ENCODE results near the gene HSPA13.

The HSPA13 gene

DNA sequence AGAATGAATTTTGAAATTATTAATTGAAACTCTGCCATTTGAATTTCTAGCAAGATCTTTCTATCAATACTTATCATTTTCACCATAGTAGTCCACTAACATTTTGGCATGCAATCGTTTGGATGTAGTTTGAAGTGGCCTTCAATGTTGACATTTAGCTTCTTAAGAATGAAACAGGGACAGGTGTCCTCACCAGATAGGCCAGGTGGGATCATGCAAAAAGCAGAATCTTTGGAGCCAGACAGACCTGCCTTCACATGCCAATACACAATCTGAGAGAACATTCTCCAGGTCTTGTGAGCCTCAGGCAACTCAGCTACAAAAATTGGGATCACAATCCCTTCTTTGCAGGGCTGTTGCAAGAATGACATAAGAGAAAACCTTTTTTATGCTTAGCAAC lies 18.3 kb upstream of the HSPA13 start:
- TF ChIP-seq, protein P1, sequence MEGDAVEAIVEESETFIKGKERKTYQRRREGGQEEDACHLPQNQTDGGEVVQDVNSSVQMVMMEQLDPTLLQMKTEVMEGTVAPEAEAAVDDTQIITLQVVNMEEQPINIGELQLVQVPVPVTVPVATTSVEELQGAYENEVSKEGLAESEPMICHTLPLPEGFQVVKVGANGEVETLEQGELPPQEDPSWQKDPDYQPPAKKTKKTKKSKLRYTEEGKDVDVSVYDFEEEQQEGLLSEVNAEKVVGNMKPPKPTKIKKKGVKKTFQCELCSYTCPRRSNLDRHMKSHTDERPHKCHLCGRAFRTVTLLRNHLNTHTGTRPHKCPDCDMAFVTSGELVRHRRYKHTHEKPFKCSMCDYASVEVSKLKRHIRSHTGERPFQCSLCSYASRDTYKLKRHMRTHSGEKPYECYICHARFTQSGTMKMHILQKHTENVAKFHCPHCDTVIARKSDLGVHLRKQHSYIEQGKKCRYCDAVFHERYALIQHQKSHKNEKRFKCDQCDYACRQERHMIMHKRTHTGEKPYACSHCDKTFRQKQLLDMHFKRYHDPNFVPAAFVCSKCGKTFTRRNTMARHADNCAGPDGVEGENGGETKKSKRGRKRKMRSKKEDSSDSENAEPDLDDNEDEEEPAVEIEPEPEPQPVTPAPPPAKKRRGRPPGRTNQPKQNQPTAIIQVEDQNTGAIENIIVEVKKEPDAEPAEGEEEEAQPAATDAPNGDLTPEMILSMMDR (IDR thresholded peaks at IDR 0.05) = no peak
- H3K4me3 ChIP-seq = no peak overlapping the region
- no peak for DNase-seq (ENCODE audit: low spot score)
- no peak overlapping the region for H3K27ac ChIP-seq

DNA sequence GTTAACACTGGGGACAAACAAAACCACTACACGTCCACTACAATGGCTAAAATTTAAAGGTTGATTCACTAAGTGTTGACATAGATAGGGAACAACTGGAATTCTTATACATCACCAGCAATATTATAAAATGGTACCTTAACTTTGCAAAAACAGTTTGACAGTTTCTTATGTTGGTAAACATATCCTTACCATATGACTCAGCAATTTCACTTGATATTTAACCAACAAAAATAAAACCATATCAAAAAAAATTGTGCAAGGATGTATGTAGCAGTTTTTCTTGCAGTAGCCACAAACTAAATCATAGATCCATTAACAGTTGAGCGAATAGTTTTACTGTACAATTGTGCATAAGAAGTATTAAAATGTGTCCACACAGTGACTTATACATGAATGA lies 5.3 kb upstream of the HSPA13 start:
- Histone ChIP-seq H3K4me3 (no peak overlapping the region), H3K27ac (no peak overlapping the region)
- no peak for DNase-seq (ENCODE audit: low spot score)
- TF ChIP-seq, protein P1 (IDR thresholded peaks at IDR 0.05) = no peak

DNA sequence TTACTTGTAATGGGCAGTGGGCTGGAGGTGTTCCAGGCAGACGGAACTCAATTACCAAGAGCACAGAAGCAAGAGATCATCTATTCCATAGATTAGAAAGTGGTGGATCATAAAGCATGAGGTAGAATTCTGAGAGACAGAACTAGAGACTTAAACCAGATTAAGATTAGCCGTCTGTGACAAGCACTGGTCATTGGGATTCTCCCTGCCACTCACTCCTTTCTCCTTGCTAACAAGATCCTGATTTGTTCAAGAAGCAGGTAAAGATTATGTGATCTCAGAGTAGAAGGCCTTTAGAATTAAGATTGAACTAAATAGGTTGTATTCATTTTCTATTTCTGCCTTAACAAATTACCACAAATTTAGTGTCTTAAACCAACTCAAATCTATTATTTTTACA lies 1.5 kb upstream of the HSPA13 start:
- H3K27ac ChIP-seq = peak overlapping the region; percentile 87 to 89
- no peak for DNase-seq (ENCODE audit: low spot score)
- TF ChIP-seq, protein P1 (IDR thresholded peaks at IDR 0.05) = no peak
- H3K4me3 ChIP-seq = no peak overlapping the region

DNA sequence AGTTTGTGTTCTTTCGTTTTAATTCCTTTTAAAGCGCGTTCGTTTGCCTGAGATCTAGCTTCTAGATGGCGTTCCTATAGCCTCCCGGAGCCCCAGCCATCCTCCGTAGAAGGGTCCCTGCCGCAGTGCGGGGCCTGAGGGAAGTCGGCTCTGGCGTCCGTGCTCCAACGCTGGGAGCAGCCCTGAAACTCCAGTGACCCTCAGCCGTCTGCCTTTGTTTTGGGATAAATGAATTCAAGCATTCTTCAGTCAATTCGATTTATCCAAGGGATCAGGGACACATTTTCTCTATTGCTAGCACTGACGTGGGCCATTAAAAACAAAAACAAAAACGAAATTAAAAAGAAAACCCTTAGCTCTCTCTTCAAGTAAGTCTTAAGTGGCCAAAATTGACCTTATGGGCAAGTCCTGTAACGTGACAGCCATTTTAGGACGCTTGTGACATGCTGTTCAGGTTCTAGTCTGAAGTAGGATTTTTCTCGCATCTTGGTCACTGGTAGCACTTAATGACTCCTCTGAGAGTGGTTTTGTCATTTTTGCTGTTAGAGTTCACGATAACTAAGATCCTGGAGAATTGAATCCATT lies 742 bp upstream of the HSPA13 start:
- H3K27ac ChIP-seq = peak overlapping the region; percentile 87 to 89
- TF ChIP-seq, protein P1 (IDR thresholded peaks at IDR 0.05) = no peak
- peak overlapping the region; percentile 96 for H3K4me3 ChIP-seq
- no peak for DNase-seq (ENCODE audit: low spot score)

DNA sequence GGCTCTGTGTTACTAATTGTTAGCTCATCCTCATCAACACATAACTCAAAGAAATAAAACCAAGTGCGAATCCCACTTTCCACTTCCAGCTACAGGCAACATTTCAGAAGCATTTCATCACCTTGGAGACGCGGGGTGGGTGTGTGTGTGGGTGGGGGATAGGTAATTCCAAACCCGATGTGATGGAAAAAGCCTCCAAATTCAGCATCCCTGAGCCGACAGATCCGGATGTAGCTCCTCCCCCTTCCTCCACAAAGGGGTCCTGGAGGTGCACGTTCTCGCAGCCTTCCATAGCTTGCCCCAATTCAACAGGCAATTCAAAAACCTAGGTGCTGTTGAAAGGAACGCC lies 486 bp downstream of the HSPA13 start:
- Histone ChIP-seq H3K27ac (peak overlapping the region; percentile 80 to 94), H3K4me3 (peak overlapping the region; percentile 96)
- DNase-seq (ENCODE audit: low spot score) = no peak
- TF ChIP-seq, protein P1 (IDR thresholded peaks at IDR 0.05) = no peak

DNA sequence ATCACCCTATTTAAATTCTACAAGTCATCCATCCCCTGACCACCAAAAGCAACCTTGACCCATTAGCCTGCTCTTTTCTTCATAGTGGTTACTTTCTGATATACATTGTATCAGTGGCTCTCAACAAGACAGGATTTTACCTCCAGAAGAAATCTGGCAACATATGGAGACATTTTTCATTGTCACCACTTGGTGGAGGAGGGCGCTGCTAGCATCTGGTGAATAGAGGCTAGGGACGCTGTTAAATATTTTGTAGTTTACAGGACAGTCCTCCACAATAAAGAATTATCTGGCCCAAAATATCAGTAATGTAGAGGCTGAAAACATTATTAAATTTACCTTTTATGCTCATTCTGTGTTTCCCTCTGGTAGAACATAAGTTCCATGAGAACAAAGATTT lies 6.1 kb downstream of the HSPA13 start:
- H3K4me3 ChIP-seq = no peak overlapping the region
- TF ChIP-seq, protein P1 (IDR thresholded peaks at IDR 0.05) = no peak
- no peak overlapping the region for H3K27ac ChIP-seq
- DNase-seq (ENCODE audit: low spot score) = no peak

DNA sequence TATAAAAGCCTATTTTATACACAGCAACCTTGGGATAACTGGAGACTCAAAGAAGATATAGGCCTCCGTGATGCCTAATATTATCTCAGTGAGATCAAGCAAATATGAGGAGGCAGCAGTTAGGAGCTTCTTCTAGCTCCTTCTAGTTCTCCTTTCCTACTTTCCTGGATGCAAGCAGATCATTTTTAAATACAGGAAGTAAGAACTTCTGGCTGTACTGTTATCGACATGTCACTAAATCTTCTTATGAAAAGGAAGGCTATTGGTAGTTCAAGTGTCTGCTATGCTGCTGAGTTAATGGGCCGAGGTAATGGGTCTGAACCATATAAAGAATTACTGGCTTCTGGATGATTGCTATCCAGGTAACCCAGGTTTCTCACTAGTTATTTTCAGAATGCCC lies 15.9 kb downstream of the HSPA13 start:
- no peak overlapping the region for H3K4me3 ChIP-seq
- no peak overlapping the region for H3K27ac ChIP-seq
- TF ChIP-seq, protein P1 (IDR thresholded peaks at IDR 0.05) = no peak
- no peak for DNase-seq (ENCODE audit: low spot score)
